Mesenchymal stem cell (in vitro differentiated cells and primary cell): ENCODE measurements around the gene MET.
A peak's percentile ranks its signal among the peaks of the same experiment; 100 is the strongest.
"Not testable (repeated sequence)": the region's sequence is repeated elsewhere in the genome, so short reads cannot be mapped to it uniquely, and the experiment has no call there.

Source experiments
- DNase-seq: peaks from one replicate; pipeline ENCODE4 v3.0.0-alpha.2; 2013
- H2AFZ ChIP-seq: one replicate; pipeline ENCODE4 v1.6.1; 2013; ENCODE audit warnings: low read depth, mild to moderate bottlenecking, control low read depth, inconsistent platforms, low read length, moderate library complexity
- H2AK5ac ChIP-seq: 2 replicates; pipeline ENCODE4 v1.6.1; 2013; ENCODE audit warnings: low read length, moderate library complexity, mild to moderate bottlenecking, inconsistent platforms; ENCODE audit not compliant: severe bottlenecking
- H2BK120ac ChIP-seq: one replicate; pipeline ENCODE4 v1.6.1; 2013; ENCODE audit warnings: low read depth, mild to moderate bottlenecking, inconsistent platforms, low read length, moderate library complexity
- H2BK12ac ChIP-seq, 2 experiments: one replicate each; pipeline ENCODE4 v1.6.1; 2013; ENCODE audit warnings: inconsistent platforms in 2 of 2, low read length in 2 of 2, mild to moderate bottlenecking in 2 of 2, moderate library complexity in 2 of 2, control low read depth in 1 of 2
- H2BK15ac ChIP-seq: one replicate; pipeline ENCODE4 v1.6.1; 2013; ENCODE audit warnings: mild to moderate bottlenecking, low read depth, inconsistent platforms; ENCODE audit not compliant: poor library complexity, severe bottlenecking
- H2BK5ac ChIP-seq: 2 replicates; pipeline ENCODE4 v1.6.1; 2013; ENCODE audit warnings: low read depth, mild to moderate bottlenecking, low read length, control low read depth, inconsistent platforms; ENCODE audit not compliant: poor library complexity, severe bottlenecking
- H3K14ac ChIP-seq, 2 experiments: one replicate each; pipeline ENCODE4 v1.6.1; 2013; ENCODE audit warnings: inconsistent platforms in 2 of 2, low read length in 2 of 2, control low read depth in 1 of 2, mild to moderate bottlenecking in 1 of 2, moderate library complexity in 1 of 2
- H3K18ac ChIP-seq, 2 experiments: one replicate each; pipeline ENCODE4 v1.6.1; 2013; ENCODE audit warnings: inconsistent platforms in 2 of 2, low read length in 2 of 2, control low read depth in 1 of 2, low read depth in 1 of 2, mild to moderate bottlenecking in 1 of 2
- H3K23ac ChIP-seq, 2 experiments: one replicate each; pipeline ENCODE4 v1.6.1; 2013; ENCODE audit warnings: inconsistent platforms in 2 of 2, low read length in 2 of 2, mild to moderate bottlenecking in 2 of 2, moderate library complexity in 2 of 2, control low read depth in 1 of 2
- H3K27ac ChIP-seq: 2 replicates; pipeline ENCODE4 v1.5.1; 2013; ENCODE audit warnings: mild to moderate bottlenecking, moderate library complexity, low read length, control low read depth, inconsistent platforms; ENCODE audit not compliant: poor library complexity, severe bottlenecking
- H3K27me3 ChIP-seq, 2 experiments: 2 replicates each; pipeline versions ENCODE4 v1.6.1 to v1.7.0; 2013; ENCODE audit warnings: low read length in 2 of 2, mild to moderate bottlenecking in 2 of 2, moderate library complexity in 2 of 2, control low read depth in 1 of 2, inconsistent platforms in 1 of 2; ENCODE audit not compliant: control insufficient read depth in 1 of 2, insufficient read depth in 1 of 2
- H3K36me3 ChIP-seq, 2 experiments: 2 replicates each; pipeline versions ENCODE4 v1.6.1 to v1.7.0; 2013; ENCODE audit warnings: low read length in 2 of 2, control low read depth in 1 of 2, inconsistent platforms in 1 of 2, low read depth in 1 of 2, mild to moderate bottlenecking in 1 of 2; ENCODE audit not compliant: insufficient read depth in 2 of 2, control insufficient read depth in 1 of 2
- H3K4ac ChIP-seq, 2 experiments: one replicate each; pipeline ENCODE4 v1.6.1; 2013; ENCODE audit warnings: inconsistent platforms in 2 of 2, low read length in 2 of 2, mild to moderate bottlenecking in 2 of 2, moderate library complexity in 2 of 2, control low read depth in 1 of 2, low read depth in 1 of 2
- H3K4me1 ChIP-seq: 2 replicates; pipeline ENCODE4 v1.6.1; 2013; ENCODE audit warnings: low read depth, low read length, control low read depth; ENCODE audit not compliant: control insufficient read depth, insufficient read depth
- H3K4me2 ChIP-seq: 2 replicates; pipeline ENCODE4 v1.6.1; 2013; ENCODE audit warnings: low read length, mild to moderate bottlenecking, inconsistent platforms; ENCODE audit not compliant: poor library complexity, severe bottlenecking
- H3K4me3 ChIP-seq, 2 experiments: 2 replicates each; pipeline versions ENCODE4 v1.5.1 to v1.7.0; 2013; ENCODE audit warnings: low read length in 2 of 2, mild to moderate bottlenecking in 2 of 2, control low read depth in 1 of 2, low read depth in 1 of 2; ENCODE audit not compliant: insufficient read depth in 1 of 2
- H3K79me1 ChIP-seq: replicated peaks from 2 replicates; pipeline ENCODE4 v1.6.1; 2013; ENCODE audit warnings: mild to moderate bottlenecking, control low read depth, low read length, inconsistent platforms; ENCODE audit not compliant: poor library complexity, severe bottlenecking
- H3K9ac ChIP-seq: 2 replicates; pipeline ENCODE4 v1.7.0; 2013; ENCODE audit warnings: mild to moderate bottlenecking, low read length, moderate library complexity
- H3K9me3 ChIP-seq: 2 replicates; pipeline ENCODE4 v1.7.0; 2013; ENCODE audit warnings: mild to moderate bottlenecking, low read length; ENCODE audit not compliant: control insufficient read depth
- H4K8ac ChIP-seq: one replicate; pipeline ENCODE4 v1.6.1; 2013; ENCODE audit warnings: inconsistent platforms, mild to moderate bottlenecking, low read length, moderate library complexity
- H4K91ac ChIP-seq: one replicate; pipeline ENCODE4 v1.6.1; 2013; ENCODE audit warnings: mild to moderate bottlenecking, low read length, inconsistent platforms
- WGBS: methylation state at CpG from one replicate; pipeline ENCODE4 v1.1.7; 2013; ENCODE audit warnings: mixed read lengths; 5-methylcytosine and 5-hydroxymethylcytosine counted together

The MET gene

DNA sequence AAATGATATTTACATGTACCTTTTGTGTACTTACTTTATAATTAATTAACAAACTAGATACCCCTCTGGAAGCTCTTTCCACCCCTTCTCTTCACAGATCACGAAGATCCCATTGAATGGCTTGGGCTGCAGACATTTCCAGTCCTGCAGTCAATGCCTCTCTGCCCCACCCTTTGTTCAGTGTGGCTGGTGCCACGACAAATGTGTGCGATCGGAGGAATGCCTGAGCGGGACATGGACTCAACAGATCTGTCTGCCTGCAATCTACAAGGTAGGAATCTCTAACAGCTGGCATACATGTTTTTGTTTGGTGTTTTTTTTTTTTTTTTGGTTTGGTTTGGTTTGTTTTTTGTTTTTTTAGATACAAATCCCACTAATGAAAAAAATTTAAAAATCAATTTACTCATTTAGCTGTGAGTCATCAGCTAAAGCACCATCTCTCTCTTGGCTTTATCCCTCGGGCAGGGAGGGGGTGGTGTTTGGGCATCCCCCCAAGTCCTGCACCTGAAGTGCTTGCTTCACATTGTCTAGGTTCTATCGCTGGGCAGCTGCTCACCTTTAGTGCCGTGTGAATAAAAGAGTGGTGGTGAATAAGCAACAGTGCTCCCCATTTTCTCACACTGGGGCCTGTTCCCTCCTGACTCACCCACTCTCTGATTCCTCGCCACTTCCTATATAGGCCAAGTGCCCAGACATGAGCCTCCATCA lies 68.9 kb downstream of the MET start:
- DNase-seq: no peak
- Histone ChIP-seq H3K36me3 (peaks cover 7 to 20% of the 10 kb centered on the region in 2 experiments), H4K8ac (no peak overlapping the region), H3K27me3 (no peaks in the 10 kb centered on the region), H3K4me3 (no peak overlapping the region), H3K9me3 (no peaks in the 10 kb centered on the region), H3K4me2 (no peak overlapping the region), H3K18ac (no peak overlapping the region), H2BK12ac (no peak overlapping the region), H2BK120ac (no peak overlapping the region), H2AK5ac (peak overlapping the region; percentile 11), H2BK15ac (no peak overlapping the region), H3K27ac (no peak overlapping the region), H3K4ac (no peak overlapping the region), H2AFZ (no peak overlapping the region), H3K4me1 (peaks cover 10% of the 10 kb centered on the region), H3K23ac (no peak overlapping the region), H3K9ac (no peak overlapping the region), H3K79me1 (peaks cover 17% of the 10 kb centered on the region), H3K14ac (no peak overlapping the region), H4K91ac (no peak overlapping the region), H2BK5ac (no peak overlapping the region)
- 96% methylated on average over 9 of the region's 9 CpGs for WGBS

DNA sequence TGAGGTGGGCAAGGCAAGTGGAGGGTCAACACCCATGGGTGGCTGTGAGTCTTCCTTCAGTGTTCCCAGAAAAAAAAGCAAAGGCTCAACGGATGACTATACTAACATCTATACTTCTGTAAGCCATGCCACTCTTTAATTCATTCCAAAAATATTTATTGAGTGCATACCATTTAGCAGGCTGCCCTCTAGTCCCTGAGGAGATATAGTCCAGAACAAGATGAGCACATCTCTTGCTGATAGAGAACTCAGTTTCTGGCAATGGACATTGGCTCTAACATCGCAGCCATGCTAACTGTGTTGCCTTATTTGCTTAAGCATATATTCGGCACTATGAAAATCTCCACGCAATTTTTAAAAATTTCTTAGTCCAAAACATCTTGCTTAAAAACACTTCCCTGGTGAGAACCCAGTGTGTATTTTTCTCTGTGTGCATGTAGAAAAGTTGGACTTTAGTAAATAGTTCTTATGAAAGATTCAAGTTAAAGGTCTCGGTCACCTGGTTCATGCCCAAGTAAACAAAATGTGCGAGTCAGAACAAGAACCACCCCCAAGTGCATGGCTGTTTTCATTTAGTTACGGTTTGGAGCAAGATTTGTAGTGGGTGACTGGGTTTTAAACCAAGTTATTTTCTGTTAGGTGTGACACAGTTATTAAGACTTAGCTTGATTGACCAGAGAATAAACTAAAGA lies 69.8 kb downstream of the MET start:
- H2AFZ ChIP-seq: no peak overlapping the region
- no peak overlapping the region for H2BK120ac ChIP-seq
- no peak overlapping the region for H3K14ac ChIP-seq
- H3K79me1 ChIP-seq: peaks cover 17% of the 10 kb centered on the region
- no peak overlapping the region for H3K27ac ChIP-seq
- no peak overlapping the region for H3K23ac ChIP-seq
- no peak overlapping the region for H3K4me2 ChIP-seq
- H3K4ac ChIP-seq: no peak overlapping the region
- no peaks in the 10 kb centered on the region for H3K27me3 ChIP-seq
- WGBS: 91% methylated on average over 7 of the region's 7 CpGs
- no peak overlapping the region for H4K91ac ChIP-seq
- H3K4me1 ChIP-seq: peaks cover 10% of the 10 kb centered on the region
- no peak overlapping the region for H3K18ac ChIP-seq
- no peaks in the 10 kb centered on the region for H3K9me3 ChIP-seq
- DNase-seq: no peak
- H2BK5ac ChIP-seq: no peak overlapping the region
- no peak overlapping the region for H4K8ac ChIP-seq
- no peak overlapping the region for H3K4me3 ChIP-seq
- peak overlapping the region; percentile 11 for H2AK5ac ChIP-seq
- no peak overlapping the region for H3K9ac ChIP-seq
- no peak overlapping the region for H2BK15ac ChIP-seq
- peaks cover 7 to 20% of the 10 kb centered on the region in 2 experiments for H3K36me3 ChIP-seq
- no peak overlapping the region for H2BK12ac ChIP-seq

DNA sequence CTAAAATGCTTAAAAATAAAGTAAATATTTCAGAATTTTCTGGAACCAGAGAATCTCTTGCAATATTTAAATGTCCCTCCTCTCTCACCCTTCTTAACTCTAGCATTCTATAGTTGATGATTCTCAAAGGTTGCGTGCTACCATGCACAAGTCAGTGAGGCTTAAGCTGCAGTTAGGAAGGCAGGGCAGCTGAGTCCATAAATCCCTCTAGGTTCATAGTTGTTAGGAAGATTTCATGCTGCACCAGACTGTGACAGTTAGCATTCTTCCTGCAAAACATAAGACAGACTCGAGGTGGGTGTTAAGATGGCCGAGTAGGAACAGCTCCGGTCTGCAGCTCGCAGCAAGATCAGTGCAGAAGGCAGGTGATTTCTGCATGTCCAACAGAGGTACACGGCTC lies 70.6 kb downstream of the MET start:
- no peak overlapping the region for H2AFZ ChIP-seq

DNA sequence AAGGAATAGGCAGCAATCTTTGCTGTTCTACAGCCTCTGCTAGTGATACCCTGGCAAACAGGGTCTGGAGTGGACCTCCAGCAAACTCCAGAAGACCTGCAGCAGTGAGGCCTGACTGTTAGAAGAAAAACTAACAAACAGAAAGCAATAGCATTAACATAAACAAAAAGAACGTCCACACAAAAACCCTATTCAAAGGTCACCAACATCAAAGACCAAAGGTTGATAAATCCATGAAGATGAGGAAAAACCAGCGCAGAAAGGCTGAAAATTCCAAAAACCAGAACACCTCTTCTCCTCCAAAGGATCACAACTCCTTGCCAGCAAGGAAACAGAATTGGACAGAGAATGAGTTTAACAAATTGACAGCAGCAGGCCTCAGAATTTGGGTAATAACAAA lies 71.8 kb downstream of the MET start:
- not testable (repeated sequence) for H3K4me2 ChIP-seq, H2AFZ ChIP-seq, H3K9ac ChIP-seq, H2BK5ac ChIP-seq, H2AK5ac ChIP-seq, H2BK15ac ChIP-seq, H3K4me3 ChIP-seq, H3K23ac ChIP-seq, H4K91ac ChIP-seq, DNase-seq, H3K18ac ChIP-seq, H2BK12ac ChIP-seq, H3K4ac ChIP-seq, H3K14ac ChIP-seq, H3K4me1 ChIP-seq, H4K8ac ChIP-seq, H3K9me3 ChIP-seq, H2BK120ac ChIP-seq, H3K27ac ChIP-seq, H3K27me3 ChIP-seq
- Histone ChIP-seq H3K36me3 (peaks cover 7 to 20% of the 10 kb centered on the region in 2 experiments), H3K79me1 (peaks cover 20% of the 10 kb centered on the region)
- WGBS: 54% methylated on average over 2 of the region's 2 CpGs

More for the DNA sequence above, 70.6 kb downstream of the MET start:
- DNase-seq: no peak
- no peak overlapping the region for H2BK120ac ChIP-seq
- H3K4me1 ChIP-seq: peaks cover 10% of the 10 kb centered on the region
- no peaks in the 10 kb centered on the region for H3K9me3 ChIP-seq
- no peak overlapping the region for H2BK5ac ChIP-seq
- H3K9ac ChIP-seq: no peak overlapping the region
- WGBS: 90% methylated on average over 6 of the region's 6 CpGs
- H4K91ac ChIP-seq: no peak overlapping the region
- no peak overlapping the region for H3K4me3 ChIP-seq
- H3K27me3 ChIP-seq: no peaks in the 10 kb centered on the region
- H4K8ac ChIP-seq: no peak overlapping the region
- no peak overlapping the region for H2BK12ac ChIP-seq
- no peak overlapping the region for H2AK5ac ChIP-seq
- no peak overlapping the region for H3K23ac ChIP-seq
- H3K27ac ChIP-seq: no peak overlapping the region
- peak overlapping the region in 1 of 2 experiments; percentile 6 for H3K14ac ChIP-seq
- peaks cover 17% of the 10 kb centered on the region for H3K79me1 ChIP-seq
- H3K36me3 ChIP-seq: peaks cover 7 to 20% of the 10 kb centered on the region in 2 experiments
- no peak overlapping the region for H2BK15ac ChIP-seq
- H3K4ac ChIP-seq: no peak overlapping the region
- H3K4me2 ChIP-seq: no peak overlapping the region
- no peak overlapping the region for H3K18ac ChIP-seq
